GM10266 (cell line): ENCODE results near the gene ARFIP1.

Experiments
- DNase-seq: peaks from one replicate; pipeline ENCODE4 v3.0.0; 2012; ENCODE audit errors: extremely low spot score
- TF ChIP-seq, protein P1 (sequence below): IDR thresholded peaks from 2 replicates; pipeline ENCODE4 v1.5.1; 2012; ENCODE audit warnings: mild to moderate bottlenecking, low read depth; ENCODE audit not compliant: control insufficient read depth, insufficient read depth; ENCODE audit errors: missing control alignments

The ARFIP1 gene

DNA sequence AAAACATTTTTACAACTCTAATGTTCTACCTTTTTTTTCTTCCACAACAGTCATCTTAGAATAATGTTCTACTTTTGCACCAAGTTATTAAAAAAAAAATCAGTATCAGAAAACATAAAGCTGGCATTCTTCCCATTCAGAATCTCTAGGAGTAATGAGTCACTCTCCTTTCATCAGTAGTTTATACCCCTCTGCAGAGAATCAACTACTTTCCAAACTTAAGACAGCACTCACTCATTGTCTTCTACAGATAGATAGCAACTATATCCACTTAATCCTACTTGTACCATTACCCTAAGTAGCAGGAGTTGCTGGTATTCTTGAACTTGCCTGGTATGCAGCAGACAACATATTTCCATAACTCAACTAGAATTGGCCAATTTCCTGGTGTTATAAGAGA is 3.4 kb upstream of the ARFIP1 start:
- DNase-seq: no peak
- TF ChIP-seq, protein P1, sequence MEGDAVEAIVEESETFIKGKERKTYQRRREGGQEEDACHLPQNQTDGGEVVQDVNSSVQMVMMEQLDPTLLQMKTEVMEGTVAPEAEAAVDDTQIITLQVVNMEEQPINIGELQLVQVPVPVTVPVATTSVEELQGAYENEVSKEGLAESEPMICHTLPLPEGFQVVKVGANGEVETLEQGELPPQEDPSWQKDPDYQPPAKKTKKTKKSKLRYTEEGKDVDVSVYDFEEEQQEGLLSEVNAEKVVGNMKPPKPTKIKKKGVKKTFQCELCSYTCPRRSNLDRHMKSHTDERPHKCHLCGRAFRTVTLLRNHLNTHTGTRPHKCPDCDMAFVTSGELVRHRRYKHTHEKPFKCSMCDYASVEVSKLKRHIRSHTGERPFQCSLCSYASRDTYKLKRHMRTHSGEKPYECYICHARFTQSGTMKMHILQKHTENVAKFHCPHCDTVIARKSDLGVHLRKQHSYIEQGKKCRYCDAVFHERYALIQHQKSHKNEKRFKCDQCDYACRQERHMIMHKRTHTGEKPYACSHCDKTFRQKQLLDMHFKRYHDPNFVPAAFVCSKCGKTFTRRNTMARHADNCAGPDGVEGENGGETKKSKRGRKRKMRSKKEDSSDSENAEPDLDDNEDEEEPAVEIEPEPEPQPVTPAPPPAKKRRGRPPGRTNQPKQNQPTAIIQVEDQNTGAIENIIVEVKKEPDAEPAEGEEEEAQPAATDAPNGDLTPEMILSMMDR: no peak

DNA sequence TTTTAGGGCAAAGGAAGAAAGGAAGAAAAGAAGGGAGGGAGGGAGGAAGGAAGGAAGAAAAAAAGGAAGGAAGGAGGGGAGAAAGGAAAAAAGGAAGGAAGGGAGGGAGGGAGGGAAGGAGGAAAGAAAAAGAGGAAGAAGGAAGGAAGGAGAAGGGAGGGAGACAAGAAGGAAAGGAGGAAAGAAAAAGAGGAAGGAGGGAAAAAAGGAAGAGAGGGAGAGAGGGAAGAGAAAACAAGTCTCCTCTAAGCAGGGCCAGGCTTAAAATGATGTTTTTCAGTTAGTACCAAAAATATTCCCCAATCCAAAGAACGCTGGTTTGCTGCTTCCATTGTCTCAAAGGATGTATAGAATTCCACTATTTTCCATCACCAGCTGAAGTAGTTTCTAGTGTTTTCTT is 2.3 kb upstream of the ARFIP1 start:
- no peak for DNase-seq
- TF ChIP-seq, protein P1: no peak

DNA sequence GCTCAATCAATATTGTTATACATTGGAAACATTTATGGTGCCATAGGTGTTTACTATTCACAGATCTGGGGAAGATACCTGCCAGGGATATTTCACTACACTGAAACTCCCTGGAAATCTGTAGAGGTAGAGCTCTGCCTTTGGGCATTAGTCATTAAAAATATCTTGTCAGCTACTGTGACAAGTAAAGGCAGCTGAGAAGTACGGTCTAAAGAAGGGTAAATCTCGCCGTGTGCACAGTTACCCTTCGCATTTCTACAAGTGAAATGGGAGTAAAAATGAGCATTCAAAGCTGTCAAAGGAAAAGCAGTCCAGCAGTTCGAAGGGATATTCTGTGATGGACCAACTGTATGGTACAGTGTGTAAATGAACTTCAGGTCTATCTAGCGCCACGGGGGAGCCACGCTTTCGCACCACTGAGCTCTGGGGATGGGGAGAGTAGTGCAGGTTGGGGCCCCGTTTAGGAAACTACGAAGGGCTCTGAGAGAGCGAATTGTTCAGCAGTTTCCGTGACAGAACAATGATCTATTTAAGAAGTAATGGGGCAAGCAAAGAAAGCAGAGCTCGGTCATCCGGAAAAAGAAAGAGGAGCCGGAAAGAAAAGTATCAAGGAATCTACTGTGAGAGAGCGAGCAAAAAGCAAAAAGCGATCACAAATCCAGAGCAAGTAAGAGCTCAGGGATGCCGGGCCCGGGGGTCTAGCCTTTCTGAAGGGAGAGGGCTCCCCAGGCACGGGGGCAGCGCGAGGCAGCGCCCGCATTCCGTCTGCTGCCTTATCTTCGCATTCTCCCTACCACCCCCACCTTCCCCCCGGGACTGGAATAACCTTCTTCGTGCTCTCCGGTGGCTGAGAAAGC is 870 bp upstream of the ARFIP1 start:
- TF ChIP-seq, protein P1: no peak
- peak; percentile 25 for DNase-seq

DNA sequence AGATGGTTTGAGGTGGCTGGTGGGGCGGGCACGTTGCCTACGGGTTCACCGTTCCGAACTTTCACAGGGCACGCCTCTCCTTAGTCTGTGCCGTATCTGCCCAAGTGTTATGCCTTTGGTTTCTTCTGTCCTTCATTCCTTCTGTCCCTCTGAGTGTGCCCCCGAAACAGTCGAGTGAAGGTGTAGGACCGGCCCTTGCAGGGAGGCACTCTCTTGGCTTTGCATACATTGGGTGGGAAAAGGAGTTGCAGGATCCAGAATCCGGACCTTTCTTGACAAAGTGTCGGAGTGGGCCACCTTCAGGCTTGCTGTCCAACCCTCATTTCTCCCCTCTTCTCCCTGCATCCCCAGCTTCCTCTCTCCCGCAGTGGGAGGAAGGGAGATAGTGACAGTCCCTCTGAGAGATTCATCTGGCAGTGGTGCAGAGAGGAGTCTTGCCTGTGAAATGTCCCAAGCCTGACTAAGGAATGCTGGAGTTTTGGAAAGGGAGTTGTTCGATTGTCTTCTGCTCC is 569 bp downstream of the ARFIP1 start:
- TF ChIP-seq, protein P1: no peak
- no peak for DNase-seq

DNA sequence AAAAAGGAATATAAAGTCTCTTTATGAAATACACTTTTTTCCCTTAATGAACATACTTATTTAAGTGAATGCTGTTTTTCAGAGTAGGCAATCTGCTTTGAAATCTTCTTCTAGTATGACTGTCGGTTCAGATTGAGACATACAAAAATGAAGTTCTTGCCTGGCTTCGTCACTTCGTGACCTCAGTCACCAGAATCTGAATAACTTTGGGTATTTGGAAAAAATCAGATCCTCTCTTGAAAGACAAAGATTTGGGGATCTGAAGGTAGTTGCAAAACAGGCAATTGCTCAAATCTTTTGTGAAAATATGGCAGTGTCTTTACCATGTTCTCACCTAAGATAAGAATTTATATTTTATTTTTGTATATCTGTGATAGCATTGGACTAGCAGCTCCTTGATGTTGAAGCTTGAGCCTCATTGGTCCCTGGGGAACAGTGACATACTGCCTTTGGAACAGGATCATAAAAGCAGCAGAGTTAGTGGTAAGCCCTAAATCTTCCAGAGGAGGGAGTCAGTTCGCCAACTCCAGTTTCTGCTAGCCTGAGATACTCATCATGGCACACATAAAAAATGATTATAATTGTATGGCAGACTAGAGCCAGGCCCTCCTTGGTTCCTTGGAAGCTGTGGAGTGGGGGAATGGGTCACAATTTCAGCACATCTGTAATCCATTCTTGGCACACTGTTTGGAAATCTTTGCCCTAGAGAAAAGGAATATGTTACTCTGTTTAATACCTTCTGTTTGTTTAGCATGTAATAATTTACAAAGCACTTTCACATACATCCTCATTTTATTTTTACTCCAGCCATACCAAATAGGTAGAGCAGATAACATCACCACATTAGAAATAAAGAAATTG is 5.0 kb downstream of the ARFIP1 start:
- TF ChIP-seq, protein P1: no peak
- no peak for DNase-seq

DNA sequence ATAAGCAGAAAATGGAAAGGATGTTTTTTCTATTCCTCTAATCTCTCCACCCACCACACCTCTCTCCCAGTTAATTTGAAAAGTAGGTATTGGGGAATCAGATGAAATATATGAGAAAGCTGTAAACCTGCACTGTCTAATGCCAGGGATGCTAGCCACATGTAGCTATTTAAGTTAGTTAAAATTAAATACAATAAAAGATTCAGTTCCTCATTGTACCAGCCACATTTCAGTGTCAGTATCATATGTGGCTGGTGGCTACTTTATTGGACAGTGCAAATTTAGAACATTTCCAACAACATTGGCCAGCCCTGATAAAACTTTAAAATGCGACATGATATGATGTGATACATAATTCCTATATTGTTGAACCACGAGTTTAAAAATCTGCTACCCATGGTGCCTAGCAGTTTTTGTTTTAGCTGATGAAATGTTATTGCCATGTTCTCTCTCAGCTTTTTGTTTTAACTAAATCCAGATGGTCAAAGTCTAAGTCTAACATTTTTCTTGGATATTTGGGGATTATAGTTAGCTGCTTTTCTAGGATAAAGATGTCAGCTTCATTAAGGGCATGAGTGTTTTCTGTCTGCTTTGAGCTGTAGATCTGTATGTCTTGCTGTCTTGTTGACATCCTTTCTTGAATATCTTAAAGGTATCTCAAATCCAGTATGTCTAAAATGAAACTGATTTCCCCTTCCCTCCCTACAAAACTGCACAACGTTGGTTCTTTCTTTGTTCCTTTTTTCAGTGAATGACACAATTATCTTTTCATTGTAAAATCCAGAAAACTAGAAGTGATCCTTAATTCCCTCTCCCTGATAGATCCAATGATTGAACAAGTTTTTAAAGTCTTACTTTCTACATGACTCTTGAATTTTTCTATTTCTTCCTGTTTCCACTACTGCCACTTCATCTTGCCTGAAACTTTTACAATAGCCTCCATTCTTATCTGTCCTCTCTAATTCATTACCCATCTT is 6.2 kb downstream of the ARFIP1 start:
- DNase-seq: no peak

More for the DNA sequence above, 6.2 kb downstream of the ARFIP1 start:
- TF ChIP-seq, protein P1: no peak
